GM12892 (cell line): ENCODE data around the gene SUDS3.

ENCODE experiments used
- DNase-seq: peaks from one replicate; pipeline ENCODE4 v3.0.0; 2011; ENCODE audit not compliant: insufficient read length
- FAIRE-seq: peaks from 2 replicates; lab custom pipeline; 2011; peaks lifted over from hg19 to GRCh38; lab: Jason Lieb, UNC
- POLR2A ChIP-seq: IDR thresholded peaks from 2 replicates; pipeline ENCODE4 v1.6.1; 2011; ENCODE audit warnings: low read depth, low read length, control low read depth
- POLR2AphosphoS5 ChIP-seq: IDR thresholded peaks from 2 replicates; pipeline ENCODE4 v1.6.1; 2011; ENCODE audit warnings: low read depth, low read length, control low read depth
- TAF1 ChIP-seq: IDR thresholded peaks from 2 replicates; pipeline ENCODE4 v1.6.1; 2011; ENCODE audit warnings: low read depth, mild to moderate bottlenecking, control low read depth, low read length, borderline replicate concordance

The SUDS3 gene

GRCh38 chr12:118417942-118418341, 41.6 kb downstream of the SUDS3 start:
- no peak for TF ChIP-seq POLR2AphosphoS5
- TF ChIP-seq POLR2A = no peak
- TF ChIP-seq TAF1 = no peak
- FAIRE-seq (no peak), DNase-seq (no peak)

GRCh38 chr12:118418385-118419057, 42.2 kb downstream of the SUDS3 start:
- TF ChIP-seq POLR2A = no peak
- TF ChIP-seq POLR2AphosphoS5 = no peak
- TF ChIP-seq TAF1 = no peak
- DNase-seq = no peak
- FAIRE-seq = no peak

GRCh38 chr12:118420673-118421072, 44.3 kb downstream of the SUDS3 start:
- DNase-seq = no peak
- TF ChIP-seq POLR2A (no peak), TAF1 (no peak)
- no peak for FAIRE-seq

- TF ChIP-seq POLR2A (no peak), TAF1 (no peak), POLR2AphosphoS5 (no peak)
- DNase-seq = no peak
- no peak for FAIRE-seq
Observed at GRCh38 chr12:118424884-118425283, 48.5 kb downstream of the SUDS3 start.

GRCh38 chr12:118425364-118425763, 49.0 kb downstream of the SUDS3 start:
- FAIRE-seq = no peak
- no peak for TF ChIP-seq TAF1
- no peak for TF ChIP-seq POLR2A
- TF ChIP-seq POLR2AphosphoS5 = no peak
- DNase-seq = no peak

- TF ChIP-seq TAF1 (no peak), POLR2AphosphoS5 (no peak), POLR2A (no peak)
- no peak for FAIRE-seq
- DNase-seq = no peak
Observed at GRCh38 chr12:118427819-118428218, 51.5 kb downstream of the SUDS3 start.

GRCh38 chr12:118428643-118429042, 52.3 kb downstream of the SUDS3 start:
- DNase-seq (no peak), FAIRE-seq (no peak)
- TF ChIP-seq POLR2A = no peak
- no peak for TF ChIP-seq TAF1
- no peak for TF ChIP-seq POLR2AphosphoS5

- no peak for DNase-seq
- TF ChIP-seq POLR2A = no peak
- no peak for TF ChIP-seq POLR2AphosphoS5
- no peak for TF ChIP-seq TAF1
- no peak for FAIRE-seq
Observed at GRCh38 chr12:118429688-118430383, 53.5 kb downstream of the SUDS3 start.

- DNase-seq (no peak), FAIRE-seq (no peak)
- TF ChIP-seq TAF1 = no peak
- TF ChIP-seq POLR2A = no peak
- no peak for TF ChIP-seq POLR2AphosphoS5
Observed at GRCh38 chr12:118430516-118430915, 54.2 kb downstream of the SUDS3 start.

- no peak for FAIRE-seq
- TF ChIP-seq POLR2AphosphoS5 (no peak), POLR2A (no peak), TAF1 (no peak)
- no peak for DNase-seq
Observed at GRCh38 chr12:118432812-118433545, 56.6 kb downstream of the SUDS3 start.

GRCh38 chr12:118436002-118436730, 59.8 kb downstream of the SUDS3 start:
- FAIRE-seq (no peak), DNase-seq (no peak)

More at GRCh38 chr12:118436002-118436730, 59.8 kb downstream of the SUDS3 start:
- TF ChIP-seq POLR2A (no peak), TAF1 (no peak), POLR2AphosphoS5 (no peak)
